Superior temporal gyrus (tissue), 1 donor: ENCODE data around the gene AQP6.

Experiments
- DNase-seq: peaks from one replicate; pipeline ENCODE4 v3.0.0-alpha.2; 2016; ENCODE audit errors: extremely low spot score

The AQP6 gene

DNA sequence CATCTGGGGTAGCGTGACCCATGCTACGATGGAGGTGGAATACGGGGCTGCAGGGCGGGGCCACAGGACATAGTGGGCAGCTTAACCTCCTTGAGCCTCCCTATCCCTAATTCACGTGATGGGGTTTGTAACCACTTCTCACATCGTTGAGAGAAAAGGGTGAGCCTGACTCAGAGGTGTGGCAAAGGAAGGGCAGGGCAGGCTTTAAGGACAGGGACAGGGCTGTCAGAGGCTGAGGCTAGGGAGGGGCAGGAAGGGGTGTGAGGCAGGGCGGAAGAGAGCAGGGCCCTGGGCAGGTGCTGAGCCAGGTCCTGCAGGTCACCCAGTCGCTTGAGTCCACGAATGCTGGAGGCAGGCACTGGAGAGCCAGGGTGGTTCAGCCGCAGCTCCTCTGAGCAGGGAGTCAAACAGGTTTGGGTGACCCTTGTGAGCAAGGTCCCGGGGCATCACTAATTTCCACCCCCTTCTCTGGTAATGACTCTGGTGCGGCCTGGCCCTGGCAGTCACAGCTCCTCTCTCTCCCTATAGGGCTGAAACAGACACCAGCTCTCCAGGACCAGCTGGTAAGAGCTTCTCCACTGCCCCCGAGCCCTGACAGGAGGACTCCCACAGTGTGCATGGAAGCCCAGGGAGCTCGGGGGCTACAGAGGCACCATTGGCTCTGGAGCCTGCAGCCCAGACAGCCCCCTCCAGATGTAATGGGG lies 29.7 kb upstream of the AQP6 start:
- DNase-seq, result no peak

DNA sequence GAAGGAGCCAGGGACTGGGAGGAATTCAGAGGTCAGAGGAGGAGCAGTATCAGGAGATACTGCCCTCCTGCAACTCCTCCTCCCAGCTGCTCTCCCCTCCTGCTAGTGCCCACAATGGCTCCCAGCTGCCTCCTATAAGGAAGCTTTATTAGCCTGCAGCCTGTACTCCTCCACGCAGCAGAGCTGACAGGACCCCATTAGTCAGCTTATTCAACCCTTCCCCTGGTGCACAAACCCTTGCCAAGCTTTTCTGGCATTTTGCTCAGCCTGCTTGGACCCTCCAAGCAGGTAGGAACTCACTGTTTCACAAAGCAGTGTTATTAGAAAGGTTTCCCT lies 29.2 kb upstream of the AQP6 start:
- no peak for DNase-seq

DNA sequence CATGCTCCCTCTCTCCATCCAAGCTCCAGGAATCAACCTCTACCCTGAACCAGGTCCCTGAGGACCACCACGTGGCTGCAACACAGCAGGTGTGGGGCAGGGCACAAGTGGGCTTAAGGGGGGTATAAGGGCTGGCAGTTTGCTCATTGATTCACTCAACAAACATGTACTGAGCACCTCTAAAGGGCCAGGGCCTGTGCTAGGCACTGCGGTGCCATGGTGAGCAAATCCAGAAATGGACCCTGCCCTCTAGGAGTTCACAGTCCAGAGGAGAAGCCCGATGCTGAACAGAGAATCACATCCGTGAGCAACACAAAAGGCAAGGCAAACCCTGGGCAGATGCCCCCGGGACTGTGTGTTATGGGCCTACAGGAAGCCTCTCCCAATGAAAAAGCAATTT lies 28.7 kb upstream of the AQP6 start:
- DNase-seq, result no peak

DNA sequence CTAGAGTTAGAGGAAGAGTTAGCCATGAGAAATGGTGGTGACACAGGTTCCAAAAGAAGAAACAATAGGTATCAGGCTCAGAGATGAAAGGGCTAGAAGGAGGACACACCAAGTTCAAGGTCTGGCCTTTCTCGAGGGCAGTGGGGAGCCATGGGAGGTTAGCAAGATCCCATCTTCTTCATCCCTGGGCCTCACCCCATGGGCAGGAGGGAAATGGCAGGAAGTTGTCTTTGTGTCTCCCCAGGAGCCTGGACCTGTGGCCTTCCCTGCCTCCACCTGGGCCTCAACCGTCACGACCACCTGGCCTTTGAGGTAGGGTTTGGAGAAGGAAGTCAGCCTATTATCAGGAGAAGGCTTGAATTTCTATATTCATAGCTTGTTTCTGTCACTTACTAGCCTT lies 28.0 kb upstream of the AQP6 start:
- no peak for DNase-seq

GRCh38 chr12:49945394-49946080 lies 27.2 kb upstream of the AQP6 start:
- peak; percentile 88 for DNase-seq

DNA sequence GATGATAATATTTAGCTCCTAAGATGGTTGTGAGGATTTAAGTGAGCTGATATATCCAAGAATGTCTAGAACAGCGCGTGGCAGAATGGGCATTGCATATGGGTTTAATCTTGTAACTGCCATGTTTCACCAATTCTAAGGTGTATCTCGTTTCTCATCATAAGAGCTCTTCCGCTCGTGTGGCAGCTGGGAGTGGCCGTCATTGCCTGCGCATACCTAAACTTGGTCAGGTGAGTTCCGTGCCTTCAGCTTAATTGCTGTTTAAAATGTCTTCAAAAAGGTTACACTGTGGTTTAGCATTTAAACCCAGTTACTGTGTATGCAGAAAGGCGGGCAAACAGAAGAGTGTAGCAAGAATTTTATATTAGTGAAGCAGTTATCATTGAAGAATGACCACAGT lies 26.7 kb upstream of the AQP6 start:
- DNase-seq, result no peak

GRCh38 chr12:49946497-49946896 lies 26.2 kb upstream of the AQP6 start:
- DNase-seq, result no peak

DNA sequence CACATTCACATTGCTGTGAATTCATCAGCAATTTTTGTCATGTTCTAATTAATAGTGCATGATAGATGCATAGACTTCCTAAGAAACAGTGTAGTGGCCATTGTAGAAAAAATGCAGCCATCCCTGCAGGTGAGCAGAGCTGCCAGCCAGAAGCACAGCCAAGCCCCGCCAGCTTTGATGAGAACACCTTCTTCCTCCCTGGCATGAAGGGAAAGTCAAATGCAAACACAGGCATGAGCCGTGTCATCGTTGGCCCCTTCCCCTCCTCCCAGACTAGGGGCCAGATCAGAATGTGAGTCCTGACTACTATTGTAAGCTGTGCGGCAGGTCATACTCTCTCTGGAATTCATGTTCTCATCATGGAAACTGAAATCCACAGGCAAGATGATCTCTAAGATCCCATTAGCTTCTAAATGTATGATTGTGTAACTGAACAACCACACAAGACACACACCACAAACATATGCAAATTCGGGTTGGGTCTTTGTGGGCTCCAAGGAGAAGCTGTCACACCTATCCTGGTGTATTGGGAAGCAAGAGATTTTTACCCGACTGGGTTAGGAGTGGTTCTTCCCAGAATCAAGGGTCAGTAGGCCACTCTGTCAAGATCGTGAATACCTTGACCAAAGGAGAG lies 25.0 kb upstream of the AQP6 start:
- DNase-seq, result no peak

GRCh38 chr12:49948866-49949845 lies 23.6 kb upstream of the AQP6 start:
- DNase-seq, result no peak

DNA sequence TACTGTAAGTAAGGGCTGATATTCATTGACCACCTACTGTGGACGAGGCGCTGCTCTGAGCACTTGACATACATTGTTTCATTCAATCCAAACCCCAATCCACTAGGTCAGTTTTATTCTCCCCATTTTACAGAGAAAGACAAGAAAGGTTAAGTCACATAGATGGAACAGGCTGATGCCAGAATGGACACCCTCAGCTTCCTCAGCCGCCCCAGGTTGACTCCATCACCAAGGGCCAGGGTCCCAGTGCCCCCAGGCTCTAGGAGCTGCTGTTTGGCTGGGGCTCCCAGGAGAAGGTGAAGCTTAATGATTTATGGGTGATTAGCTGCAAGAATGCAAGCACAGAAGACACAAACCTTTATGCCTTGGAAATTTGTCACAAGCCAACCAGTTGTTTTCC lies 22.9 kb upstream of the AQP6 start:
- DNase-seq, result no peak

DNA sequence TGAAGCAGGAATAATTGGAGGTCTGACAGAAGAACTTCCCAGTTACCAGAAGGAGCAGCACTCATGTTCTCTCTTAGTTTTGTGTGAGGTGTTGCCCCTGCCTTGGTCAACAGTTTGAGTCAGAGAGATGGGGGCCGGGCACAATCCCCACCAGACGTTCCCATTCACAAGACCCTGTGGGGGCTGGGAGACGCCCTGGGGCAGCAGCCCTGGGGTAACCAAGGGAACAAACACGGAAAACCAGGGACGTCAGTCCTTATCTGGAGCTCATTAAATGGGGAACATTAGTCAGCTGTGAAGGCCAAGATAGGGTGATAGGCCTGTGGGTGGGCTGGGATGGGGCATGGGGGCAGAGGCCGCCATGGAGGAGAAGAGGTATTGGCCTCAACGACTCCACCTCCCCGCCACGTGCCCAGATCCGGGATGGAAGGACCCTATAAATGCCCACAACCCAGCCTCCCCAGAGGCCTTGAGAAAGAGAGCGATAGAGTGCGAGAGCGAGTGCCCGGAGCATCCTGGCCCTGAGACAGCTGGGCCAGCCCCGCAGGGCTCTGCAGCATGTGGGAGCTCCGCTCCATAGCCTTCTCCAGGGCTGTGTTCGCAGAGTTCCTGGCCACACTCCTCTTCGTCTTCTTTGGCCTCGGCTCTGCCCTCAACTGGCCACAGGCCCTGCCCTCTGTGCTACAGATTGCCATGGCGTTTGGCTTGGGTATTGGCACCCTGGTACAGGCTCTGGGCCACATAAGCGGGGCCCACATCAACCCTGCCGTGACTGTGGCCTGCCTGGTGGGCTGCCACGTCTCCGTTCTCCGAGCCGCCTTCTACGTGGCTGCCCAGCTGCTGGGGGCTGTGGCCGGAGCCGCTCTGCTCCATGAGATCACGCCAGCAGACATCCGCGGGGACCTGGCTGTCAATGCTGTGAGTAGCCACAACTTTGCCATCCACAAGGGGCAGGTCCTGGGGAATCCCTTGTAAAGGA lies 22.2 kb upstream of the AQP6 start, which contains the start of gene AQP2:
TSS of gene AQP2 (plus strand) at position 465 of the 979 bp plus-strand sequence. CDS start at position 559, 94 bp downstream.
- no peak for DNase-seq

DNA sequence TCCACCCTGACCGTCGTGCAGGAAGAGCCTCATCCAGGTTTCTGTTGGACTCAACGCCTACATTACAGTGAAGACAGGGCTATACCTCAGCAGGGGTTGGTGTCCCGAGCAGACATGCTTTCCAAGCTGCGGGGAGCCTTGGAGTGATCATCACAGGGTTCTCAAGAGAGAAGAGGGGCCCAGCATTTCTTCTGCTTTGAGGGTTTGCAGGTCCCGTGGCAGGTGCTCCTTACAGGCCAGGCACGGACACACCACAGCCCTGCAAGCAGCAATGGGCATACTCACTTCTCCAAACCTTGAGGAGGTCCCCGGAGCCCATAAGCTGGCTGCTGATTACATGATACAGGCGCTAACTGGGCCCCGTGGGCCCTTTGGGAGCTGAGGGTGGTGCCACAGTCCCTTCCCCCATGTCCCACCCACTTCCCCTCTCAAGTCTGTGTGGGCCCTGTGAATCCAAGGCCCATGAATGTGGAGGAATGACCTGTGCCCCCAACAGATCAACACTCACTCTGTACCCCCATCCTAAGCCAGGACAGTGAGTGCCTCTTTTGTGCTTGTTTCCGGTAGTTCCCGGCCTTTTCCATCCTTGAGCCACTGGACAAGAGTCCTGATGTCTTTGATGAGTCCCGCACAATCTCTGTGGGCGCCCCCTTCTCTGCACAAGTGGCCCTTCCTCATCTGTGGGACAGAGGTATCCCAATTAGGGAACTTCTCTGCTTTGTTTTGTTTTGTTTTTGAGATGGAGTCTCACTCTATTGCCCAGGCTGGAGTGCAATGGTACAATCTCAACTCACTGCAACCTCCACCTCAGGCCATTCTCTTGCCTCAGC lies 21.1 kb upstream of the AQP6 start:
- no peak for DNase-seq

GRCh38 chr12:49952391-49953055 lies 20.2 kb upstream of the AQP6 start:
- DNase-seq, result no peak

- DNase-seq, result no peak
These were observed 19.6 kb upstream of the AQP6 start for GRCh38 chr12:49953151-49953550.

DNA sequence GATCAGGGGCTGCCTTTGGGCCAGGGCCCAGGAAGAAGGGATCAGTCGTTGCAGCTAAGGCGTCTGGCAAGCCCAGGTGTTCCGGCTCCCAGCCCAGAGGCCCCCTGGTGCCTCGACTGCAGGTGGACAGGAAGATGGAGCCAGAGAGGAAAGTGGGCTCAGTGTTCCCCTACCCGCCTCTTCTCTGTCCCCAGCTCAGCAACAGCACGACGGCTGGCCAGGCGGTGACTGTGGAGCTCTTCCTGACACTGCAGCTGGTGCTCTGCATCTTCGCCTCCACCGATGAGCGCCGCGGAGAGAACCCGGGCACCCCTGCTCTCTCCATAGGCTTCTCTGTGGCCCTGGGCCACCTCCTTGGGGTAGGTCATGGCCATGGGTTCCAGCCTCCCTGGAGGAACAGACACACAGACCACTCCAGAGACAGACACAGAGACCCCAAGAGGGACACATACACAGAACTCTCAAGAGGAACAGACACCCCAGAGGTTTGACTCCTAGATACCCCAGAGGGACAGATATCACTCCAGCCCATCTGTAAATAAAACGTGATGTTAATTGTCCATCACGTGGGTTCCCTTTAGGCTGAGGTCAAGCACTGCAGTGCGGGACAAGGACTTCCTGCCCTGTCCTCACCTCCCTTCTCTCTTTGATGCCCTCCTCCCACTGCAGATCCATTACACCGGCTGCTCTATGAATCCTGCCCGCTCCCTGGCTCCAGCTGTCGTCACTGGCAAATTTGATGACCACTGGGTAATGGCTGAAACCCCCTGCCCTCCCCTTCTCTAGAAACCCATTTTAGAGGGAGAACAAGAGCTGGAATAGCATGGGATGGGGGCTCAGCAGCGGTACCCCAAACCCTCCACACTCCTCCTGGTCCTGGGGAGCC lies 18.5 kb upstream of the AQP6 start:
- DNase-seq, result no peak

- DNase-seq, result no peak
These were observed 17.6 kb upstream of the AQP6 start for GRCh38 chr12:49954863-49955830.
